GM10266 (cell line): ENCODE results near the gene HPDL.

Source experiments
- DNase-seq: peaks from one replicate; pipeline ENCODE4 v3.0.0; 2012; ENCODE audit errors: extremely low spot score
- TF ChIP-seq, protein P1 (sequence below): IDR thresholded peaks from 2 replicates; pipeline ENCODE4 v1.5.1; 2012; ENCODE audit warnings: mild to moderate bottlenecking, low read depth; ENCODE audit not compliant: control insufficient read depth, insufficient read depth; ENCODE audit errors: missing control alignments

The HPDL gene

DNA sequence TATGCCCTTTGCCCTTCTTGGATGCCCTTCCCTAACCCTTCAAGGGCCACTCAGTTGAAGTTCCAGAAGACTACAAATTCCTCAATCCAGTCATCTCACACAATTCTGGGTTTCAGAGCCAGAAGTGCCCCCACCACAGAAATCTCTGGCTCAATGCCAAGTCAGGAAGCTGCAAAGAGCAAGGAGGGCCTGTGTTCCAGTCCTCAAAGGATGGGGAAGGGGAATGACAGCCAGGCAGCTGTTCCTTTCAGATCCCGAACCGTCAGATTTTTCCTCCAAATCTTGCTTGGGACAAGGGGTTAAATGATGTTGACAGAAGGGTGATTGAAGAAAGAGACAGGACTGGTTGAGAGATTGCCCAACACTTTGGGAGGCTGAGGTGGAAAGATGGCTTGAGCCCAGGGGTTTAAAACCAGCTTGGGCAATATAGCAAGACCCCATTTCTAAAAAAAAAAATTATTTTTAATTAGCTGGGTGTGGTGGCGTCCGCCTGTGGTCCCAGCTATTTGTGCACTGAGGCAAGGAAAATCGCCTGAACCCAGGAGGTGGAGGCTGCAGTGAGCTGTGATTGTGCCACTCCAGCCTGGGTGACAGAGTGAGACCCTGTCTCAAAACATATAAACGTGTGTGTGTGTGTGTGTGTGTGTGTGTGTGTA, 716 bp upstream of the HPDL start:
- peak; percentile 9 for DNase-seq
- TF ChIP-seq, protein P1, sequence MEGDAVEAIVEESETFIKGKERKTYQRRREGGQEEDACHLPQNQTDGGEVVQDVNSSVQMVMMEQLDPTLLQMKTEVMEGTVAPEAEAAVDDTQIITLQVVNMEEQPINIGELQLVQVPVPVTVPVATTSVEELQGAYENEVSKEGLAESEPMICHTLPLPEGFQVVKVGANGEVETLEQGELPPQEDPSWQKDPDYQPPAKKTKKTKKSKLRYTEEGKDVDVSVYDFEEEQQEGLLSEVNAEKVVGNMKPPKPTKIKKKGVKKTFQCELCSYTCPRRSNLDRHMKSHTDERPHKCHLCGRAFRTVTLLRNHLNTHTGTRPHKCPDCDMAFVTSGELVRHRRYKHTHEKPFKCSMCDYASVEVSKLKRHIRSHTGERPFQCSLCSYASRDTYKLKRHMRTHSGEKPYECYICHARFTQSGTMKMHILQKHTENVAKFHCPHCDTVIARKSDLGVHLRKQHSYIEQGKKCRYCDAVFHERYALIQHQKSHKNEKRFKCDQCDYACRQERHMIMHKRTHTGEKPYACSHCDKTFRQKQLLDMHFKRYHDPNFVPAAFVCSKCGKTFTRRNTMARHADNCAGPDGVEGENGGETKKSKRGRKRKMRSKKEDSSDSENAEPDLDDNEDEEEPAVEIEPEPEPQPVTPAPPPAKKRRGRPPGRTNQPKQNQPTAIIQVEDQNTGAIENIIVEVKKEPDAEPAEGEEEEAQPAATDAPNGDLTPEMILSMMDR: no peak

DNA sequence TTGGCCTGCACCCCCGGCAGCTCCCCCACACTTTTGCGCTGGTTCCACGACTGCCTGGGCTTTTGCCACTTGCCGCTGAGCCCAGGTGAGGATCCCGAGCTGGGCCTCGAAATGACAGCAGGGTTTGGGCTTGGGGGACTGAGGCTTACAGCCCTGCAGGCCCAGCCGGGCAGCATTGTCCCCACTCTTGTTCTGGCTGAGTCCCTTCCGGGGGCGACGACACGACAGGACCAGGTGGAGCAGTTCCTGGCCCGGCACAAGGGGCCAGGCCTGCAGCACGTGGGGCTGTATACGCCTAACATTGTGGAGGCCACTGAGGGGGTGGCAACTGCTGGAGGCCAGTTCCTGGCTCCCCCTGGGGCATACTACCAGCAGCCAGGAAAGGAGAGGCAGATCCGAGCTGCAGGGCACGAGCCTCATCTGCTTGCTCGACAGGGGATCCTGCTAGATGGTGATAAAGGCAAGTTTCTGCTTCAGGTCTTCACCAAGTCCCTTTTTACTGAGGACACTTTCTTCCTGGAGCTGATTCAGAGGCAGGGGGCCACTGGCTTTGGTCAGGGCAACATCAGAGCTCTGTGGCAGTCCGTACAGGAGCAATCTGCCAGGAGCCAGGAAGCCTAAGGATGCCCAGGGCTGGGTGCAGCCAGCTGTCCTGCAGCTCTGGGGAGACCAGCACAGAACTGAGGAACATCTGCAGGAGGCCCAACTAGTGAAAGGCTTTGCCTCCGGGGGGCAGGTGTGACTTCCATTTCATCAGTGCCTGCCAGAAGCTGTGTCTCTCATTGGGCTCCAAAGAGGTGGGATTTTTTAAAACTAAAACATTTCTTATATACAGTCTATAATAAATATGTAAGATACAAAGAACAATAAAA, 1.2 kb downstream of the HPDL start:
- DNase-seq: peak; percentile 43
- TF ChIP-seq, protein P1: no peak

DNA sequence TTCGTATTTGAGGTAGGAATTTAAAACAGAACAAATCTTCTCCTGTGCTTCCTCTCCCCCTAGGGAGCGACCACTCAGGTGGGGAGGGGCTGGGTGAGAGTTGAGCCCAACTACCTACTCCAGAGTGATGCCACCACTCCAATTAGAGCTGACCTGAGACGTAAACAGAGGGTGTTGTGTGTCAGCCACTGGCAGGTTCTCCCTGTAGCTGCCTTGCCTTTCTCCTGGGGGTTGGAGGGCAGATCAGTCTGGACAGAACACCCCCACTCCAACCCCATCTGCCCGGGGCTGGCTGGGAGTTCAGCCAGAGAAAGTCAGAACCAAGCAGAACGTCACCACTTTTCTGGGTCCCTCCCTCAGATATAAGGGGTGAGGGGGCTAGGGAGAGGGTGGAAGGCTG, 2.0 kb downstream of the HPDL start:
- no peak for DNase-seq

DNA sequence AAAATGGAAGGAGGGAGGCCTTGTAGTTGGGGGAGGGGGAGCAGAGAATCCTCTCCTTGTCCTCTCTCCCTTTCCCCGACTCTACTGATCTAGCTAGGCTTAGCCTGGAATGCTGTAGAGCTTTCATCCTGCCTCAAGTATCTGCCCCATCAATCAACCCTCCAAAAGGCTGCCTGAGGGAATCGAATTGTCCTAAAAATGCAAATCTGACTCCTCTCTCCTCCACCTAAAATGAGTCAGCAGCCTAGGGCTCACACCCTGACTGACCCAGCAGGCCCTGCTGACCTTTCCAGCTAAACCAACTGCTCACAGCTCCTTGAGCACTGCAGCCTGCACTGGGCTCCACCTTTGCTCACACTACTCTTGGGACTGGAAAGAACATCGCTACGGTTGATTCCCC, 2.8 kb downstream of the HPDL start:
- TF ChIP-seq, protein P1: no peak
- DNase-seq: no peak

More for the DNA sequence above, 2.0 kb downstream of the HPDL start:
- TF ChIP-seq, protein P1: no peak

DNA sequence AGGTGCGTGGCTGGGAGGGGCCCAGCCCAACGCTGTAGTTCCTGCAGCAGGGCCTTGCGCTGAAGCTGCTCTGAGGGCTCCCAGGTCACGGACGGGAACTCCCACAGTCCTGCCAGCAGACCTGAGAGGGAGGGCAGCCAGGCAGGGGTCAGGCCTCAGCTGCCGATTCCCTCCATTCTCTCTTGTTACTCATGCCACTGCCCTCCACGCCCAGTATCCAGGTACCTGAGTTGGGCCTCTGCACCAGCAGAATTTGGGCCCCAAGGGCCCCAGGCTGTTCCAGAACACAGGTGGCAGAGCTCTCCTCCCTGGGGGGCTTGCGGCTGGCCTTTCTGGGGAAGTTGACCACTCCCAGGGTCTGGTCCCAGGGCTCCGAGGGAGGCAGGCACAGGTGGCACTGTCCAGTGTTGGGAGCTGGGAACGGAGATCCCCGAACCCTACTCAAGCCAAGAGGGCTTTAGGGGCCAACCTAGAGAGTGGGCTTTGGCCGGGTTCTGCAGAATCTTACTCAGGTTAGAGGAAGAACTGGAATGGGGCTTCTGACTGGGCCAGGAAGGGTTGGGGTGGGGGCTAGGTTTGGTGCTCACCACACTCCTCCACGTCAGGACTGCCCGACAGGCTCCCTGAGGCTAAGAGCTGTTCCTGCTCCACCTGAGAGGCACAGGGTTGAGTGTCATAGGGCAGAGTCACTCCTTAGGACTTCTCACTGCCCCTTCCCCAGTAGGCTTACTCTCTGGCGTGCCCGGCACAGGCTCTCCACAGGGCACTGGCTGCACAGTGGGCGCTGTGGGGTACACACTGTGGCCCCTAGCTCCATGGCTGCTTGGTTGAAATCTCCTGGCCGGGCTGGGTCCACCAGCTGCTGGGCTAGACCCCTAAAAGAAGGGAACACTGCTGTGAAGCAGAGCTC, 5.0 kb downstream of the HPDL start:
- TF ChIP-seq, protein P1: no peak
- no peak for DNase-seq

DNA sequence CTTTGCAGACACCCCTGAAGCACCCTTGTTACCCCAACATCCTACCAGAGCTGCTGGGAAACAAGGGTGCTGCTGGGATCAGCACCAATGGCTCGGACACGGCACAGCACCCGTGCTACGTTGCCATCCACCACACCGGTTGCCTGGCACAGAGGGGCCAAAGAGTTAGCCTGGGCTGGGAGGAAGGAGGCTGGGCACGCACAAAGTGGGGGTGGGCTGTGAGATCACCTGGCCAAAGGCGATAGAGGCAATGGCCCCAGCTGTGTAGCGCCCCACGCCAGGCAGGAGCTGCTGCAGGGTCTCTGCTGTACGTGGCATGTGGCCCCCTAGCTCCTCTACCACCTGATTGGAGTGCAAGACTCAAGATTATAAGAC, 5.6 kb downstream of the HPDL start:
- TF ChIP-seq, protein P1: no peak
- no peak for DNase-seq
